Trophoblast cell (in vitro differentiated cells and primary cell): ENCODE results near the gene PIK3R5.

Experiments
- DNase-seq, 2 donors: peaks; one replicate each; pipeline ENCODE4 v3.0.0-alpha.2; 2016
- H2AFZ ChIP-seq: 2 replicates; pipeline ENCODE4 v1.6.1; 2013; ENCODE audit warnings: low read length, moderate library complexity, mild to moderate bottlenecking; ENCODE audit not compliant: insufficient read depth, poor library complexity
- H2AK5ac ChIP-seq: 2 replicates; pipeline ENCODE4 v1.6.1; 2013; ENCODE audit warnings: mild to moderate bottlenecking, low read length
- H2BK120ac ChIP-seq: 2 replicates; pipeline ENCODE4 v1.6.1; 2013; ENCODE audit warnings: low read length, mild to moderate bottlenecking, moderate library complexity; ENCODE audit not compliant: insufficient read depth, poor library complexity
- H2BK12ac ChIP-seq: 2 replicates; pipeline ENCODE4 v1.6.1; 2013; ENCODE audit warnings: mild to moderate bottlenecking, low read length, moderate library complexity
- H2BK5ac ChIP-seq: 2 replicates; pipeline ENCODE4 v1.6.1; 2013; ENCODE audit warnings: low read length, low read depth, moderate library complexity, mild to moderate bottlenecking; ENCODE audit not compliant: poor library complexity
- H3K14ac ChIP-seq: 2 replicates; pipeline ENCODE4 v1.6.1; 2013; ENCODE audit warnings: mild to moderate bottlenecking, low read length
- H3K18ac ChIP-seq: 2 replicates; pipeline ENCODE4 v1.6.1; 2013; ENCODE audit warnings: mild to moderate bottlenecking, low read length
- H3K23ac ChIP-seq: 2 replicates; pipeline ENCODE4 v1.6.1; 2013; ENCODE audit warnings: low read length
- H3K27ac ChIP-seq: 2 replicates; pipeline ENCODE4 v1.5.1; 2013; ENCODE audit warnings: low read depth, mild to moderate bottlenecking, inconsistent platforms, low read length, moderate library complexity
- H3K27me3 ChIP-seq: 2 replicates; pipeline ENCODE4 v1.6.1; 2013; ENCODE audit warnings: inconsistent platforms, mild to moderate bottlenecking, low read length, moderate library complexity; ENCODE audit not compliant: insufficient read depth
- H3K36me3 ChIP-seq, 2 experiments: 1 replicate in 1 of 2; 2 replicates in 1 of 2; pipeline ENCODE4 v1.6.1; 2013; ENCODE audit warnings: low read length in 2 of 2, mild to moderate bottlenecking in 2 of 2, moderate library complexity in 1 of 2; ENCODE audit not compliant: insufficient read depth in 2 of 2, control insufficient read depth in 1 of 2
- H3K4ac ChIP-seq: 2 replicates; pipeline ENCODE4 v1.6.1; 2013; ENCODE audit warnings: low read depth, mild to moderate bottlenecking, low read length, moderate library complexity
- H3K4me1 ChIP-seq, 2 experiments: 1 replicate in 1 of 2; 2 replicates in 1 of 2; pipeline ENCODE4 v1.6.1; 2013; ENCODE audit warnings: low read length in 2 of 2, mild to moderate bottlenecking in 2 of 2, moderate library complexity in 1 of 2; ENCODE audit not compliant: insufficient read depth in 2 of 2, control insufficient read depth in 1 of 2
- H3K4me2 ChIP-seq: 2 replicates; pipeline ENCODE4 v1.6.1; 2013; ENCODE audit warnings: inconsistent platforms, mild to moderate bottlenecking, low read length, moderate library complexity
- H3K4me3 ChIP-seq: 2 replicates; pipeline ENCODE4 v1.5.1; 2013; ENCODE audit warnings: mild to moderate bottlenecking, low read depth, low read length, inconsistent platforms
- H3K79me1 ChIP-seq: one replicate; pipeline ENCODE4 v1.6.1; 2013; ENCODE audit warnings: low read length
- H3K79me2 ChIP-seq: 2 replicates; pipeline ENCODE4 v1.6.1; 2013; ENCODE audit warnings: low read length, mild to moderate bottlenecking; ENCODE audit not compliant: control insufficient read depth, insufficient read depth, poor library complexity
- H3K9ac ChIP-seq: 2 replicates; pipeline ENCODE4 v1.6.1; 2013; ENCODE audit warnings: mild to moderate bottlenecking, low read length
- H3K9me3 ChIP-seq: 2 replicates; pipeline ENCODE4 v1.6.1; 2013; ENCODE audit warnings: low read depth, mild to moderate bottlenecking, control low read depth, inconsistent platforms, low read length; ENCODE audit not compliant: insufficient read depth
- H4K12ac ChIP-seq: 2 replicates; pipeline ENCODE4 v1.6.1; 2013; ENCODE audit warnings: low read depth, mild to moderate bottlenecking, low read length, moderate library complexity
- H4K8ac ChIP-seq: 2 replicates; pipeline ENCODE4 v1.6.1; 2013; ENCODE audit warnings: low read depth, mild to moderate bottlenecking, low read length, moderate library complexity
- H4K91ac ChIP-seq: one replicate; pipeline ENCODE4 v1.6.1; 2013; ENCODE audit warnings: low read depth, mild to moderate bottlenecking, low read length, moderate library complexity
- WGBS: extraction: QIAGEN DNeasy Blood & Tissue Kit; methylation state at CpG from one replicate; pipeline ENCODE4 v1.1.7; 2013; ENCODE audit warnings: missing lambda C conversion rate; ENCODE audit not compliant: insufficient read length, insufficient coverage; ENCODE audit errors: extremely low coverage; 5-methylcytosine and 5-hydroxymethylcytosine counted together

Gene PIK3R5

DNA sequence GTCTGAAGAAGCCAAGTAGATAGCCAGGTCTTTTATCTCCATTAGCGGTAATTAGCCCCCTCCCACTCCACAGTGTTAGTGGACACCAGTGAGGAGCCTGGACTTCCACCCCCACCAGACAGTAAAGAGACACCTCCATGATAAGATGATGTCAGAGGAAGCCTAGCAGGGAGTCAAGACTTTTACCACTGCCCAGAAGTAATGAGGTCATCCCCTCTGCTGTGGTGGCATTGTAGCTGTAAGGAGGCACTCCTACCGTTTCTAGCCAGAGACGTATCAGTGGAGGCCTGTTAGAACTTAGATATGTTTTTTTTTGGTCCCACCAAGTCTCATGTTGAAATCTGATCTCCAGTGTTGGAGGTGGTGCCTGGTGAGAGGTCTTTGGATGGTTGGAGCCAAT, 38.1 kb downstream of the PIK3R5 start:
- no CpG with 5 or more reads among the region's 3 CpGs for WGBS
- H2AK5ac ChIP-seq: no peak overlapping the region

DNA sequence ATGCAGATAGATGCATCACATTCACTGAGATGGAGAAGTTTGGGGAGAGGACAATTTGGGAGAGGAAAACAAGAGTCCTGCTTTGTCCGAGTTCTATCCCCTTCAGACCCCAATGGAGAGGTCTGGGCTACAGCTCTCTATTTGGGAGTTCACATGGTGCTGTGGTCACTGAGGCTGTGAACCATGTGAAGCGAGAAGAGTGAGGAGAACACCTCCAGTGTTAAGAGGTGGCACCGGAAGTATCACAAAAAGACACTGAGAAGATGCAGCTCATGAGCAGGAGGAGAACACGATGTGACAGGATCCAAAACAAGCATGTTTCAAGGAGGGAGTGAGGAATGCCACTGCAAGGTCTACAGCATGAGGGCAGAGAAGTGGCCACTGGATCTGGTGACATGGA, 39.7 kb downstream of the PIK3R5 start:
- Histone ChIP-seq H3K14ac (no peak overlapping the region), H2BK120ac (no peak overlapping the region), H2BK5ac (no peak overlapping the region), H3K4me2 (no peak overlapping the region), H3K27me3 (no peaks in the 10 kb centered on the region), H3K4me3 (no peak overlapping the region), H4K8ac (no peak overlapping the region), H3K79me2 (no peaks in the 10 kb centered on the region), H2BK12ac (no peak overlapping the region), H3K27ac (no peak overlapping the region), H3K36me3 (no peaks in the 10 kb centered on the region), H3K4me1 (no peaks in the 10 kb centered on the region), H2AK5ac (no peak overlapping the region), H3K4ac (no peak overlapping the region), H3K9me3 (peaks cover 10% of the 10 kb centered on the region), H2AFZ (no peak overlapping the region), H4K91ac (no peak overlapping the region), H3K9ac (no peak overlapping the region), H4K12ac (no peak overlapping the region), H3K79me1 (no peaks in the 10 kb centered on the region), H3K18ac (no peak overlapping the region), H3K23ac (no peak overlapping the region)
- WGBS: no CpG with 5 or more reads among the region's 4 CpGs
- DNase-seq: no peak

More for the DNA sequence above, 38.1 kb downstream of the PIK3R5 start:
- Histone ChIP-seq H2BK120ac (no peak overlapping the region), H4K8ac (no peak overlapping the region), H2BK12ac (no peak overlapping the region), H2BK5ac (no peak overlapping the region), H3K9me3 (peaks cover 10% of the 10 kb centered on the region), H3K27ac (no peak overlapping the region), H3K14ac (no peak overlapping the region), H3K36me3 (no peaks in the 10 kb centered on the region), H3K4ac (no peak overlapping the region), H3K4me1 (no peaks in the 10 kb centered on the region), H3K79me1 (no peaks in the 10 kb centered on the region), H3K9ac (no peak overlapping the region), H4K12ac (no peak overlapping the region), H3K27me3 (no peaks in the 10 kb centered on the region), H3K23ac (no peak overlapping the region), H3K79me2 (no peaks in the 10 kb centered on the region), H2AFZ (no peak overlapping the region), H4K91ac (no peak overlapping the region), H3K4me2 (no peak overlapping the region), H3K4me3 (no peak overlapping the region), H3K18ac (no peak overlapping the region)
- no peak for DNase-seq

DNA sequence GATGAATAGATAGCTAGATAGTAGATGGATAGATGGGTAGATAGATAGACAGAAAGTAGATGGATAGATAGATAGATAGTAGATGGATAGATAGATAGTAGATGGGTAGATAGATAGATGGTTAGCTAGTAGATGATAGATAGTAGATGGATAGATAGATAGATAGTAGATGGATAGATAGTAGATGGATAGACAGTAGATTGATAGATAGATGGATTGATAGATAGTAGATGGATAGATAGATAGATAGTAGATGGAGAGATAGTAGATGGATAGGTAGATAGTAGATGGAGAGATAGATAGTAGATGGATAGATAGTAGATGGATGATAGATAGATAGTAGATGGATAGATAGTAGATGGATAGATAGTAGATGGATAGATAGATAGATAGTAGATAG, 40.4 kb downstream of the PIK3R5 start:
- Histone ChIP-seq H3K14ac (no peak overlapping the region), H3K4ac (no peak overlapping the region), H2BK5ac (no peak overlapping the region), H4K91ac (no peak overlapping the region), H3K79me2 (no peaks in the 10 kb centered on the region), H4K8ac (no peak overlapping the region), H3K23ac (no peak overlapping the region), H3K4me2 (no peak overlapping the region), H3K27ac (no peak overlapping the region), H3K9me3 (peaks cover 10% of the 10 kb centered on the region), H3K27me3 (no peaks in the 10 kb centered on the region), H2BK12ac (no peak overlapping the region), H3K9ac (no peak overlapping the region), H3K4me1 (no peaks in the 10 kb centered on the region), H2AK5ac (no peak overlapping the region), H3K18ac (no peak overlapping the region), H4K12ac (no peak overlapping the region), H3K4me3 (no peak overlapping the region), H2BK120ac (no peak overlapping the region), H2AFZ (no peak overlapping the region), H3K79me1 (no peaks in the 10 kb centered on the region), H3K36me3 (no peaks in the 10 kb centered on the region)
- no peak for DNase-seq

DNA sequence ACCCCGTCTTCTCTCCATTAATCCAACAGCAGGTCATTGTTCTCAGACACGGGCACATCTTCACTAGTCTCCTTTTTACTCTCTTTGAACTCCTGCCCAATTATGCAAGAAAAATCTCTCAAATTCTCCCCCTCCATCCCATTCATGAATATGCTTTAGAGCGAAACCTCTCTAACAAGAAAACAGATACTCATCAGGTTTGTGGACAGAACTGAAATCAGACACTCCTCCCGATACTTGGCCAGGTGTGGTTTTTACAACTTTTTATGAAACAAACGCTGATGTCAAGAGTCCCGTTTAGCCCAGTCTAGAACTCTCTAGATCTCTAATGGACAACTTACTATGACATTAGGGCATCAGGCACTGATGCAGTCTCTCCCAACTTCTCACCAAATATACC, 40.9 kb downstream of the PIK3R5 start:
- DNase-seq: no peak
- H3K4me2 ChIP-seq: no peak overlapping the region
- H2BK5ac ChIP-seq: no peak overlapping the region
- H3K27ac ChIP-seq: no peak overlapping the region
- H3K79me2 ChIP-seq: no peaks in the 10 kb centered on the region
- no peak overlapping the region for H2AK5ac ChIP-seq
- no peak overlapping the region for H3K23ac ChIP-seq
- H3K79me1 ChIP-seq: no peaks in the 10 kb centered on the region
- H3K4me3 ChIP-seq: no peak overlapping the region
- H2BK120ac ChIP-seq: no peak overlapping the region
- H3K9ac ChIP-seq: no peak overlapping the region
- H2BK12ac ChIP-seq: no peak overlapping the region
- no peaks in the 10 kb centered on the region for H3K36me3 ChIP-seq
- H3K18ac ChIP-seq: no peak overlapping the region
- H3K14ac ChIP-seq: no peak overlapping the region
- no peak overlapping the region for H3K4ac ChIP-seq
- H3K27me3 ChIP-seq: no peaks in the 10 kb centered on the region
- no peak overlapping the region for H4K8ac ChIP-seq
- H4K91ac ChIP-seq: no peak overlapping the region
- H3K4me1 ChIP-seq: no peaks in the 10 kb centered on the region
- H3K9me3 ChIP-seq: peaks cover 10% of the 10 kb centered on the region
- WGBS: no CpG with 5 or more reads among the region's 6 CpGs
- no peak overlapping the region for H4K12ac ChIP-seq
- no peak overlapping the region for H2AFZ ChIP-seq
